K562 (cell line): Measurements from ENCODE around the gene BAG1. TPM values are rescaled to one million over a fixed set of nuclear protein-coding genes. Genes with fewer than 3 reads are reported as not detected.
A peak's percentile ranks its signal among the peaks of the same experiment; 100 is the strongest.

Experiments used
- BCOR ChIP-seq: fragments of 450-650 bp; IDR thresholded peaks from 2 replicates; pipeline ENCODE4 v1.6.1; 2016
- CTBP1 ChIP-seq: fragments of 450-650 bp; IDR thresholded peaks from 2 replicates; pipeline ENCODE4 v1.6.1; 2016; ENCODE audit warnings: borderline replicate concordance
- HNRNPLL ChIP-seq: fragments of 200-400 bp; formaldehyde crosslinking; IDR thresholded peaks from 2 replicates; pipeline ENCODE4 v1.6.1; 2017; ENCODE audit warnings: low read length, low read depth, mild to moderate bottlenecking; ENCODE audit not compliant: poor library complexity, severe bottlenecking
- HOMEZ ChIP-seq: fragments of 250-450 bp; sonication (Bioruptor Pico); IDR thresholded peaks from 2 replicates; pipeline ENCODE4 v1.4.0; 2020; ENCODE audit warnings: mild to moderate bottlenecking, moderate library complexity
- MCM5 ChIP-seq: fragments of 450-650 bp; IDR thresholded peaks from 2 replicates; pipeline ENCODE4 v1.6.1; 2016; ENCODE audit warnings: low read depth
- POLR2H ChIP-seq: IDR thresholded peaks from 2 replicates; pipeline ENCODE4 v1.6.1; 2016; ENCODE audit warnings: missing genetic modification characterization, low read depth, mild to moderate bottlenecking, control low read depth, missing compliant biosample characterization, moderate library complexity
- SMAD4 ChIP-seq: fragments of 250-450 bp; sonication (Bioruptor Pico); conservative IDR thresholded peaks from 2 replicates; pipeline ENCODE4 v1.8.0; 2021; ENCODE audit warnings: inconsistent platforms, mild to moderate bottlenecking, moderate library complexity
- SP2 ChIP-seq: IDR thresholded peaks from 2 replicates; pipeline ENCODE4 v1.6.1; 2011; ENCODE audit warnings: mild to moderate bottlenecking, low read depth, low read length, moderate library complexity; ENCODE audit not compliant: poor library complexity, severe bottlenecking; ENCODE audit errors: extremely low read depth
- ZNF274 ChIP-seq: IDR thresholded peaks from 2 replicates; pipeline ENCODE4 v1.6.1; 2011; ENCODE audit warnings: low read depth, mild to moderate bottlenecking, low read length, moderate library complexity, borderline replicate concordance
- ZNF445 ChIP-seq: fragments of 250-450 bp; sonication (Bioruptor Pico); IDR thresholded peaks from 2 replicates; pipeline ENCODE4 v1.4.0; 2020; ENCODE audit warnings: low read depth, mild to moderate bottlenecking, moderate library complexity
- ZNF584 ChIP-seq: fragments of 200-800 bp; sonication (Bioruptor generic); IDR thresholded peaks from 2 replicates; pipeline ENCODE4 v1.6.1; 2016; ENCODE audit warnings: low read depth, mild to moderate bottlenecking, missing genetic modification characterization, missing compliant biosample characterization
- ZNF655 ChIP-seq: fragments of 250-450 bp; sonication (Bioruptor Pico); IDR thresholded peaks from 2 replicates; pipeline ENCODE4 v1.5.0; 2021
- ZNF699 ChIP-seq: fragments of 250-450 bp; sonication (Bioruptor Pico); IDR thresholded peaks from 2 replicates; pipeline ENCODE4 v1.8.0; 2021; ENCODE audit warnings: mild to moderate bottlenecking, moderate library complexity; ENCODE audit not compliant: insufficient replicate concordance
- ZNF766 ChIP-seq: fragments of 200-800 bp; sonication (Bioruptor generic); conservative IDR thresholded peaks from 2 replicates; pipeline ENCODE4 v1.6.1; 2016; ENCODE audit warnings: missing genetic modification characterization, missing compliant biosample characterization
- polyA plus RNA-seq, 8 experiments: library from polyadenylated mRNA; depleted of rRNA in 4 of 8; stranded (reverse) in 5 of 8; unstranded in 3 of 8; fragments of >200 nt; fragmentation: Nextera tagmentation in 2 of 8; fragmentation: Illumina TruSeq in 1 of 8; extraction: Ambion mirVana in 2 of 8; extraction: Trizol in 1 of 8; gene quantifications; 2 replicates each; pipeline versions ENCODE4 v1.2.1 to v1.2.3, GENCODE V29; 2011 to 2014; ENCODE audit warnings: inconsistent platforms in 1 of 8, missing spikeins in 1 of 8
- total RNA-seq, 7 experiments: library from RNA; depleted of rRNA in 6 of 7; stranded (reverse); fragments of >200 nt in 6 of 7; fragmentation: Illumina TruSeq in 2 of 7; extraction: Trizol in 2 of 7; gene quantifications; 2 replicates each; pipeline versions ENCODE4 v1.2.1 to v1.2.3, GENCODE V29; 2011 to 2021; ENCODE audit warnings: low replicate concordance in 1 of 7
- TF ChIP-seq, protein P1 (sequence below): fragments of 450-650 bp; IDR thresholded peaks from 2 replicates; pipeline ENCODE4 v1.6.1; 2017; ENCODE audit warnings: antibody characterized with exemption, mild to moderate bottlenecking
- TF ChIP-seq, protein P2 (sequence below): fragments of 450-650 bp; IDR thresholded peaks from 2 replicates; pipeline ENCODE4 v1.6.1; 2016
- TF ChIP-seq, protein P3 (sequence below): fragments of 450-650 bp; IDR thresholded peaks from 2 replicates; pipeline ENCODE4 v1.6.1; 2016; ENCODE audit warnings: antibody characterized with exemption

Gene BAG1
- total and polyA plus RNA-seq, 9 of the 15 experiments (the other 6 are each of a cell fraction or from before 2014, with no cell fraction given) = 9.7 to 106 (median 56.9) TPM

- TF ChIP-seq, protein P1, sequence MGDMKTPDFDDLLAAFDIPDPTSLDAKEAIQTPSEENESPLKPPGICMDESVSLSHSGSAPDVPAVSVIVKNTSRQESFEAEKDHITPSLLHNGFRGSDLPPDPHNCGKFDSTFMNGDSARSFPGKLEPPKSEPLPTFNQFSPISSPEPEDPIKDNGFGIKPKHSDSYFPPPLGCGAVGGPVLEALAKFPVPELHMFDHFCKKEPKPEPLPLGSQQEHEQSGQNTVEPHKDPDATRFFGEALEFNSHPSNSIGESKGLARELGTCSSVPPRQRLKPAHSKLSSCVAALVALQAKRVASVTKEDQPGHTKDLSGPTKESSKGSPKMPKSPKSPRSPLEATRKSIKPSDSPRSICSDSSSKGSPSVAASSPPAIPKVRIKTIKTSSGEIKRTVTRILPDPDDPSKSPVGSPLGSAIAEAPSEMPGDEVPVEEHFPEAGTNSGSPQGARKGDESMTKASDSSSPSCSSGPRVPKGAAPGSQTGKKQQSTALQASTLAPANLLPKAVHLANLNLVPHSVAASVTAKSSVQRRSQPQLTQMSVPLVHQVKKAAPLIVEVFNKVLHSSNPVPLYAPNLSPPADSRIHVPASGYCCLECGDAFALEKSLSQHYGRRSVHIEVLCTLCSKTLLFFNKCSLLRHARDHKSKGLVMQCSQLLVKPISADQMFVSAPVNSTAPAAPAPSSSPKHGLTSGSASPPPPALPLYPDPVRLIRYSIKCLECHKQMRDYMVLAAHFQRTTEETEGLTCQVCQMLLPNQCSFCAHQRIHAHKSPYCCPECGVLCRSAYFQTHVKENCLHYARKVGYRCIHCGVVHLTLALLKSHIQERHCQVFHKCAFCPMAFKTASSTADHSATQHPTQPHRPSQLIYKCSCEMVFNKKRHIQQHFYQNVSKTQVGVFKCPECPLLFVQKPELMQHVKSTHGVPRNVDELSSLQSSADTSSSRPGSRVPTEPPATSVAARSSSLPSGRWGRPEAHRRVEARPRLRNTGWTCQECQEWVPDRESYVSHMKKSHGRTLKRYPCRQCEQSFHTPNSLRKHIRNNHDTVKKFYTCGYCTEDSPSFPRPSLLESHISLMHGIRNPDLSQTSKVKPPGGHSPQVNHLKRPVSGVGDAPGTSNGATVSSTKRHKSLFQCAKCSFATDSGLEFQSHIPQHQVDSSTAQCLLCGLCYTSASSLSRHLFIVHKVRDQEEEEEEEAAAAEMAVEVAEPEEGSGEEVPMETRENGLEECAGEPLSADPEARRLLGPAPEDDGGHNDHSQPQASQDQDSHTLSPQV = peak; percentile 71
- peak; percentile 82 for TF ChIP-seq POLR2H (tag)
- TF ChIP-seq ZNF584 = no peak
- TF ChIP-seq HOMEZ (CRISPR knock-in tag) = no peak
- TF ChIP-seq HNRNPLL = peak; percentile 56
- TF ChIP-seq, protein P2, sequence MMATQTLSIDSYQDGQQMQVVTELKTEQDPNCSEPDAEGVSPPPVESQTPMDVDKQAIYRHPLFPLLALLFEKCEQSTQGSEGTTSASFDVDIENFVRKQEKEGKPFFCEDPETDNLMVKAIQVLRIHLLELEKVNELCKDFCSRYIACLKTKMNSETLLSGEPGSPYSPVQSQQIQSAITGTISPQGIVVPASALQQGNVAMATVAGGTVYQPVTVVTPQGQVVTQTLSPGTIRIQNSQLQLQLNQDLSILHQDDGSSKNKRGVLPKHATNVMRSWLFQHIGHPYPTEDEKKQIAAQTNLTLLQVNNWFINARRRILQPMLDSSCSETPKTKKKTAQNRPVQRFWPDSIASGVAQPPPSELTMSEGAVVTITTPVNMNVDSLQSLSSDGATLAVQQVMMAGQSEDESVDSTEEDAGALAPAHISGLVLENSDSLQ = peak; percentile 26; the same call in 1 of the 2 replicates
- peak; percentile 10; the same call in 1 of the 2 replicates for TF ChIP-seq CTBP1
- TF ChIP-seq ZNF766 (CRISPR knock-in tag) = peak; percentile 88
- no peak for TF ChIP-seq ZNF274
- peak; percentile 49; the same call in 1 of the 2 replicates for TF ChIP-seq SMAD4 (CRISPR knock-in tag)
- no peak for TF ChIP-seq MCM5
- TF ChIP-seq BCOR = peak; percentile 27
- TF ChIP-seq ZNF699 (CRISPR knock-in tag) = no peak
- no peak for TF ChIP-seq ZNF445 (CRISPR knock-in tag)
- TF ChIP-seq SP2 = no peak
- TF ChIP-seq ZNF655 = no peak
- TF ChIP-seq, protein P3, sequence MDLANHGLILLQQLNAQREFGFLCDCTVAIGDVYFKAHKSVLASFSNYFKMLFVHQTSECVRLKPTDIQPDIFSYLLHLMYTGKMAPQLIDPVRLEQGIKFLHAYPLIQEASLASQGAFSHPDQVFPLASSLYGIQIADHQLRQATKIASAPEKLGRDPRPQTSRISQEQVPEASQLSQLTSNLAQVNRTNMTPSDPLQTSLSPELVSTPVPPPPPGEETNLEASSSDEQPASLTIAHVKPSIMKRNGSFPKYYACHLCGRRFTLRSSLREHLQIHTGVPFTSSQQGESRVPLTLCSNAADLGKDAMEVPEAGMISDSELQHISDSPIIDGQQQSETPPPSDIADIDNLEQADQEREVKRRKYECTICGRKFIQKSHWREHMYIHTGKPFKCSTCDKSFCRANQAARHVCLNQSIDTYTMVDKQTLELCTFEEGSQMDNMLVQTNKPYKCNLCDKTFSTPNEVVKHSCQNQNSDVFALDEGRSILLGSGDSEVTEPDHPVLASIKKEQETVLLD = peak; percentile 86
These were observed 25.9 kb upstream of the BAG1 start, which contains the start of gene NFX1 (continued) for GRCh38 chr9:33290247-33291030.
